ENCODE data around the gene PLCG1.
"Not testable (repeated sequence)": the region's sequence is repeated elsewhere in the genome, so short reads cannot be mapped to it uniquely, and the experiment has no call there.

PLCG1 gene

GRCh38 chr20:41111578-41111951 is 25.8 kb upstream of the PLCG1 start:
- FAIRE-seq: no peak
- TF ChIP-seq CTCF (IDR thresholded peaks at IDR 0.05; ENCODE audit: insufficient read depth, missing control alignments): no peak
- no peak for DNase-seq (ENCODE audit: insufficient read length, low spot score)

- TF ChIP-seq CTCF (IDR thresholded peaks at IDR 0.05; ENCODE audit: insufficient read depth, missing control alignments): no peak
- FAIRE-seq (no peak), DNase-seq (ENCODE audit: insufficient read length, low spot score) (no peak)
Measured at GRCh38 chr20:41116282-41116956, 20.9 kb upstream of the PLCG1 start.

GRCh38 chr20:41118159-41118558 is 19.2 kb upstream of the PLCG1 start:
- FAIRE-seq; DNase-seq (ENCODE audit: insufficient read length, low spot score): not testable (repeated sequence)

- DNase-seq (ENCODE audit: insufficient read length, low spot score) (no peak), FAIRE-seq (no peak)
- no peak for TF ChIP-seq CTCF (IDR thresholded peaks at IDR 0.05; ENCODE audit: insufficient read depth, missing control alignments)
Measured at GRCh38 chr20:41118632-41119031, 18.7 kb upstream of the PLCG1 start.

- no peak for FAIRE-seq
- no peak for TF ChIP-seq CTCF (IDR thresholded peaks at IDR 0.05; ENCODE audit: insufficient read depth, missing control alignments)
- no peak for DNase-seq (ENCODE audit: insufficient read length, low spot score)
Measured at GRCh38 chr20:41119614-41120561, 17.5 kb upstream of the PLCG1 start.

GRCh38 chr20:41121399-41121798 is 15.9 kb upstream of the PLCG1 start:
- FAIRE-seq (no peak), DNase-seq (ENCODE audit: insufficient read length, low spot score) (no peak)
- no peak for TF ChIP-seq CTCF (IDR thresholded peaks at IDR 0.05; ENCODE audit: insufficient read depth, missing control alignments)

- DNase-seq (ENCODE audit: insufficient read length, low spot score) (no peak), FAIRE-seq (no peak)
- TF ChIP-seq CTCF (IDR thresholded peaks at IDR 0.05; ENCODE audit: insufficient read depth, missing control alignments): no peak
Measured at GRCh38 chr20:41123631-41124030, 13.7 kb upstream of the PLCG1 start.

Measured in D721Med (cell line).